Effector memory CD8-positive, alpha-beta T cell (primary cell): Measurements from ENCODE around the gene RAET1E.
"Not testable (repeated sequence)": the region's sequence is repeated elsewhere in the genome, so short reads cannot be mapped to it uniquely, and the experiment has no call there.

Experiments
- ATAC-seq: fragments of 150-1000 bp; cut with Tn5 transposase; replicated peaks from 2 replicates; pipeline ENCODE4 v1.10.0; 2021; ENCODE audit warnings: mild to moderate bottlenecking, moderate library complexity
- DNase-seq, 3 experiments: peaks; one replicate each; pipeline ENCODE4 v3.0.0; 2021
- H3K27ac Mint-ChIP-seq, 2 donors: one replicate each; pipeline ENCODE4 v1.8.0; 2022; ENCODE audit warnings: mild to moderate bottlenecking in 2 of 2, mixed read lengths in 2 of 2, moderate library complexity in 2 of 2
- H3K27me3 Mint-ChIP-seq, 2 donors: one replicate each; pipeline ENCODE4 v1.8.0; 2022; ENCODE audit warnings: mixed read lengths in 2 of 2
- H3K36me3 Mint-ChIP-seq: one replicate; pipeline ENCODE4 v1.8.0; 2022; ENCODE audit warnings: mild to moderate bottlenecking, moderate library complexity, mixed read lengths; ENCODE audit not compliant: insufficient read depth
- H3K4me1 Mint-ChIP-seq, 2 donors: one replicate each; pipeline ENCODE4 v1.8.0; 2022; ENCODE audit warnings: low read depth in 2 of 2, mixed read lengths in 2 of 2
- H3K4me3 Mint-ChIP-seq, 2 donors: one replicate each; pipeline ENCODE4 v1.8.0; 2022; ENCODE audit warnings: mild to moderate bottlenecking in 2 of 2, mixed read lengths in 2 of 2, moderate library complexity in 2 of 2
- H3K9me3 Mint-ChIP-seq, 2 donors: one replicate each; pipeline ENCODE4 v1.8.0; 2022; ENCODE audit warnings: mixed read lengths in 2 of 2

RAET1E gene

DNA sequence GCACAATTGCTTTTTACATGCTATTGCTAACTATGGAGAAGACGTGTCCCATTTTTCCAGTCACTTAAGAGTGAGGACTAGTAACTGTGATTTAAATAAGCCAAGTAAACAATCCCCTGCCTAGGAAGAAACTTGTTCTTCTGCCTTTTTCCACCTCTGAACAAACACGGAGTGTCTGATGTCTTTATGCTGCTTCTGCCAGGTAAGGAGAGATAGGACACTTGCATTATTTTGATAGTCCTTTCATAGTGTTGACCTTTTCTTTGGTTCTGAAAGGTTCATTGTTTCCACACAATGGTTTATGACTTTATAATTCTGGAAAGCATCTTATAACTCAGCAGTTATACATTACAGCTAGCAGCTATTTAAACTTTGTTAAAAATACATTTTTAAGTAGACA, 42.2 kb downstream of the RAET1E start:
- Mint-ChIP-seq H3K4me3 (no peak overlapping the region), H3K9me3 (no peaks in the 10 kb centered on the region), H3K4me1 (no peaks in the 10 kb centered on the region), H3K27me3 (peaks cover 10 to 47% of the 10 kb centered on the region in 2 donors), H3K36me3 (no peaks in the 10 kb centered on the region), H3K27ac (no peak overlapping the region)
- DNase-seq (no peak), ATAC-seq (no peak)

DNA sequence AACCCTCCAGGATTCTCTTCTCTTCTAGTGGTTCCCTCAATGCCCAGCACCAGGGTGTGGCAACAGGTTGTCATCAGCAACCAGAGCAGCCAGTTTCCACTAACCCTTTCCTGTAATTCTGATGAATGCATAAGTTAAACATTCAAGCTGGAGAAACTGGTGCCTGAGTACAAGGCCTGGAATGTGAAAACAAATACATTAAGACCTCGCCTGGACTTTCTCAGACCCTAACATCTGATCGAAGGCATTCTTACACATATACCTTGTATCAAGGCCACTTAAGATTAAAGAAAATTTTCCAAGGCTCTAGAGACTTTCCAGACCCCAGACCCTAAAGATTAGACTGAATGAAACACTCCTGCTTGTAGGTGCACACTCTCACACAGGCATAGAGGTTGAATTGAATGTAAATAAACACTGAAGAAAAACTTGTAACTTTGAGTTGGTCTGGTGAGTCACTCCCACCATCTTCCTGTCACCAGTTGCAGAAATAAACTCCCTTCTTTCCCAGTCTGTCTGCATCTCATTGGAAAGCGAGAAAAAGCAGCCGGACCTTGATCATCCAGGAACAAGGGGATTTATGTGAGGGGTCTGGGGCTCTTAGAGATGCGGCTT, 42.8 kb downstream of the RAET1E start:
- H3K36me3 Mint-ChIP-seq, result no peaks in the 10 kb centered on the region
- DNase-seq (no peak), ATAC-seq (no peak)
- no peak overlapping the region for H3K4me3 Mint-ChIP-seq
- H3K27ac Mint-ChIP-seq, result no peak overlapping the region
- no peaks in the 10 kb centered on the region for H3K9me3 Mint-ChIP-seq
- no peaks in the 10 kb centered on the region for H3K4me1 Mint-ChIP-seq
- H3K27me3 Mint-ChIP-seq, result peaks cover 5 to 43% of the 10 kb centered on the region in 2 donors

DNA sequence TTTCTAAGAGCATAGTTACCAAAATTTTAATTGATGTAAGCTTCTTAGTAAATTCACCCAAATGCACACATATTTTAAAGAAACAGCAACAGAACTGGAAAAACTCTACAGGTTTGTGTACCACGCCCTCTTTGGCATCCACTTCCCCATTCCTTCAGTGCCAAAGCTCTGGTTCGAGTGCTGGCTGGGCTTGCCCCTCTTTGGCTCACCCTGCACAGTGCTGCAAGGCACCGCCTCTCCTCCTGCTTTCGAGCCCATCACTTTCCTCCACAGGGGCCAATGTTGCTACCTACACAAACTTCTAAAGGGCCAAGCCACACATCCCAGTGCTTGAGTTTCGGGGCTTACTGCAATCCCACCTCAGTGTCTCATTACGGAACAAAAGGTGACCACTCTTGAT, 43.4 kb downstream of the RAET1E start:
- peaks cover 5 to 43% of the 10 kb centered on the region in 2 donors for H3K27me3 Mint-ChIP-seq
- H3K9me3 Mint-ChIP-seq, result no peaks in the 10 kb centered on the region
- no peak for DNase-seq
- no peak for ATAC-seq
- no peaks in the 10 kb centered on the region for H3K4me1 Mint-ChIP-seq
- no peak overlapping the region for H3K4me3 Mint-ChIP-seq
- no peaks in the 10 kb centered on the region for H3K36me3 Mint-ChIP-seq
- no peak overlapping the region for H3K27ac Mint-ChIP-seq

GRCh38 chr6:149854017-149854416, 43.9 kb downstream of the RAET1E start:
- ATAC-seq, H3K4me1 Mint-ChIP-seq, H3K27ac Mint-ChIP-seq, DNase-seq, H3K9me3 Mint-ChIP-seq, H3K4me3 Mint-ChIP-seq, H3K36me3 Mint-ChIP-seq: not testable (repeated sequence)
- H3K27me3 Mint-ChIP-seq, result peaks cover 5 to 41% of the 10 kb centered on the region in 2 donors

DNA sequence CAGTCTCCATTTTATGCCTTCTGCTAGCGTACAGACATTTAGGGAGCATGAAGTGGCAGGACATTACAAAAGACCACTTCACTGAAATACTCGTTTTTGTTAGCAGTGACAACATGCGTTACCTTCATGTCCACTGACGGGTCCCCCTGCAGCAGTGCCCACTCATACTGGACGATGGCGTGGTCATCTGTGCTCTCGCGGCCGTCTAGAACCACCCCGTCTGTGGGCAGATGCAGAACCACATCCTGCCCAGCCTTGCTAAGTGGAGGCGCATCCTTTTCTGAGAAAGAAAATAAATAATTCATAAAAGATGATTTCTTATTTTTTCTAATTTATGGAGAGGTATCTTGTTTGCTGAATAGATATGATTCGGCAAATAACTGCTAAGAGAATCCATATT, 45.0 kb downstream of the RAET1E start:
- DNase-seq, result no peak
- Mint-ChIP-seq H3K4me3 (no peak overlapping the region), H3K27ac (no peak overlapping the region), H3K27me3 (peaks cover 0 to 34% of the 10 kb centered on the region in 2 donors), H3K4me1 (no peaks in the 10 kb centered on the region), H3K9me3 (no peaks in the 10 kb centered on the region), H3K36me3 (no peaks in the 10 kb centered on the region)
- ATAC-seq, result no peak

DNA sequence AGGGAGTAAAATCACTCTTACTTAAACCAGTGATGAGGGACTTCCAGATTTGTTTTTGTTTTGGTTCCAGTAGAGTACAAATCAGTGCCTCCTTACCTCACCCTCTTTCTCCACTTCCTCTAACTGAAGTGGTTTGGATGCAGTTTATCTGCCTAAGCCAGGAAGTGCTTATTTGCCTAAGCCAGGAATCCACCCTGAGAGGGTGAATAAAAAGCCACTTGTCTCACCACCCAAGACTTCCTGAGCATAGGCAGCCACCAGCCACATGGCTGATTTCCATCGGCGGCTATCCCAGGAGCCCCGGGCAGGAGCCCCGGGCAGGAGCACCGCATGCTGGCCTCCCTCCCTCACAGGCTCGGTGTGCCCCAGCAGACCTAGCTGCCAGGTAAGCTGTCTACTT, 45.7 kb downstream of the RAET1E start:
- H3K27me3 Mint-ChIP-seq, result peaks cover 0 to 32% of the 10 kb centered on the region in 2 donors
- H3K4me1 Mint-ChIP-seq, result no peaks in the 10 kb centered on the region
- H3K36me3 Mint-ChIP-seq, result no peaks in the 10 kb centered on the region
- H3K9me3 Mint-ChIP-seq, result no peaks in the 10 kb centered on the region
- H3K27ac Mint-ChIP-seq, result no peak overlapping the region
- no peak for DNase-seq
- peak; percentile 29 for ATAC-seq
- H3K4me3 Mint-ChIP-seq, result no peak overlapping the region

- Mint-ChIP-seq H3K4me1 (no peaks in the 10 kb centered on the region), H3K36me3 (no peaks in the 10 kb centered on the region), H3K27me3 (peaks cover 0 to 32% of the 10 kb centered on the region in 2 donors), H3K9me3 (no peaks in the 10 kb centered on the region), H3K27ac (no peak overlapping the region), H3K4me3 (no peak overlapping the region)
- ATAC-seq (no peak), DNase-seq (no peak)
These were observed 46.3 kb downstream of the RAET1E start for GRCh38 chr6:149851461-149852110.

- H3K9me3 Mint-ChIP-seq, DNase-seq, H3K4me3 Mint-ChIP-seq, ATAC-seq, H3K27ac Mint-ChIP-seq, H3K4me1 Mint-ChIP-seq, H3K36me3 Mint-ChIP-seq: not testable (repeated sequence)
- peaks cover 0 to 43% of the 10 kb centered on the region in 2 donors for H3K27me3 Mint-ChIP-seq
These were observed 49.6 kb downstream of the RAET1E start for GRCh38 chr6:149848343-149848742.
